HG02798 (cell line): Measurements from ENCODE around the gene P2RY4.
"Not testable (repeated sequence)": the region's sequence is repeated elsewhere in the genome, so short reads cannot be mapped to it uniquely, and the experiment has no call there.

Experiments used
- ATAC-seq: cut with Tn5 transposase; IDR thresholded peaks from one replicate; pipeline ENCODE4 v1.9.1; 2021; ENCODE audit warnings: mild to moderate bottlenecking; ENCODE audit not compliant: unreplicated experiment, poor library complexity

The P2RY4 gene

DNA sequence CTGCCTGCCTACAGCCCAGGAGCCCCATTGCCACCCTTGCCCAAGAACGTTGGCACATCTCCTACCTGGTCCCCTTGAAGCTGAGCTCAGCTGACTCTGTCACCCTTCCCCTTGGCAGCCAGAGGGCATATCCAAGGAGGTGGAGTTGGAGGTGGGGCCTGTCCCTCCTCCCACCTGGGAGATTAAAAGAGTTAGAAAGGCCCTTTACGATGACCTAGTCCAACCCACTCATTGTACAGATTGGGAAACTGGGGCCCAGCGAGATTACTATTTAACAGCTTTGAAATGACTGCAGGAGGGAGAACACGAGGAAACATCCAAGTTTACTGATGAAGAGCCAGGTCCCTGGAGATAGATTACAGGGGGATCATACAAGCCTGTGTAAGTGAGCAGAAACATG lies at the start of gene P2RY4:
P2RY4 (minus strand) TSS at position 101 of the 400 bp plus-strand sequence. CDS start 580 bp downstream, outside the sequence.
- ATAC-seq = no peak

DNA sequence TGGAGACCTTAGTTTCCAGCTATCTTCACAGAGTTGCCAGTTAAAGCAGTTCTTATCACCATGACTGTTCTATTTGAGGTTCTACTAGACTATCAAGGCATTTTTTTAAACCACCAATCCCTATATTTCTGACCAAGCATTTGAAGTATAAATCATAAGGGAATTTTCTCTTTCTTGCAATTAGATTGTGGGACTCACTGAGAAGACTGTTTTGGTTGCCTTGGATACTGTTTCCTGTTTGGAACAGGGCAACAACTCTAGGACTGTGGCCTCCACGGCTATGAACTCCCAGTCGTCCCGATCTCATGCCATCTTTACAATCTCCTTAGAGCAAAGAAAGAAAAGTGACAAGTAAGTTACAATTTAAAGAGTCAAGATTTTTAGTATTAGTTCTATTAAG lies 41.7 kb upstream of the P2RY4 start:
- ATAC-seq = no peak

DNA sequence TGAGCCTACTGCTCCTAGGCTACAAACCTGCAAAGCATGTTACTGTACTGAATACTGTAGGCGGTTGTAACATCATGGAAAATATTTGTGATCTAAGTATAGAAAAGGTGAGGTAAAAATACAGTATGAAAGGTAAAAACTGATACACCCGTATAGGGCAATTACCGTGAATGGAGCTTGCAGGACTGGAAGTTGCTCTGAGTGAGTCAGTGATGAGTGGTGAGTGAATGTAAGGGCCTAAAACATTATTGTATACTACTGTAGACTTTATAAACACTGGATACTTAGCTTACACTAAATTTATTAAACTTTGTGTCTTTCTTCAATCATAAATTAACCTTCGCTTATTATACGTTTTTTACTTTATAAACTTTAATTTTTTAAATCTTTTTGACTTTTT lies 33.6 kb upstream of the P2RY4 start:
- ATAC-seq = no peak

DNA sequence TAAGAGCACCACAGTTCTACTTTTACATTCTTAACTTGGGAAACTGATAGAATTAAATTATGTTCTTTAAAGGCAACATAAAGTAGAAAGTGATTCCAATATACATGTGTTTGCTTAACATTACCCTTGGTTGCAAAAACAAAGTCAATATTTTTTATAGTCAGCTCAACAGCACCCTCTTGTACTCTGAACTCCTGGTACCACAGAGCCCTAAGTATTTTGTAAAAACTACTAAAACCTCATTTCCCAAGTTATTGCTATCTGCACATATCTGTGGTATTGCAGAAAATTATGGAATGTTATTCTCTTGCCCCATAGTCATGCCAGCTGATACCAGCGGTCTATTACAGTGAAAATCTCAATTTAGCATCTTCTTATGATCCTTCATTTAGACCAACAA lies 32.8 kb upstream of the P2RY4 start:
- no peak for ATAC-seq

DNA sequence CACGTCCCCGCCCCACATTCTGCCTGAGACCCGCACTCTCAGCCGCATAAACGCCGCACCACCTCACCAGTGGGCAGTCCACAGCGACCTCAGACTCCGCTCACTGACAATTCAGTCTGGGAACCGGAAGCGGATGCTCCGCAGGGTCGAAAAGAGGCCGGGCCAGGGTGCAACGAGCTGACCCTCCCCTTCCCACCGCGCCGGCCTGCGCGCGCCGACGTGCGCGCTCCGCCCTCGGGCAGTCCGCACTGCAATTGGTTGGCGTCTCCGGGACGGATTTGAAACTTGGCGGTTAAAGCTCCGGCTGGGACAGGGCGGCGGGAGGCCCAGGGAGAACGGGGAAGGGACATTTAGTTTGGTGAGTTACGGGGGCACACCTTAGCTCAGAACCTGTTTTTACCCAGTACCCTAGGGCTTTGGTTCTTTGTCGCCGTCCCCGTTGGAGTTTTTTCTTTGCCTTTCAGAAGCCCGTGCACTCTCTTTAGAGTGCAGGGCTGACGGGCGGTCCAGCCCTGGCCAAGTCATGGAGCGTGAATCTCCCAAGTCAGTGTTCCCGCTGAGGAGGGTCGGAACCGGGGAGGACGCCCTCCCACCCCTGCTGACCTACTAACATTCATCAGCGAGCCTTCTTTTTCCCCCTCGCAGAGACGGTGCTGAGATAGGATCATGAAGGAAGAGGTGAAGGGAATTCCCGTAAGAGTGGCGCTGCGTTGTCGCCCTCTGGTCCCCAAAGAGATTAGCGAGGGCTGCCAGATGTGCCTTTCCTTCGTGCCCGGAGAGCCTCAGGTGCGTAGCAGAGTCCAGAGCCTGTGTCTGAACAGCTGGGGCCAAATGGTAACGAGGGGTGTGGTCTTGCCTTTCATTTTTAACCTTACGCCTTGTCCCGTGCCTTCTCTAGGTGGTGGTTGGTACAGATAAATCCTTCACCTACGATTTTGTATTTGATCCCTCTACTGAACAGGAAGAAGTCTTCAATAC lies 30.1 kb upstream of the P2RY4 start, which contains the start of the genes KIF4A and PDZD11:
KIF4A (plus strand) TSS at position 312 of the 978 bp plus-strand sequence; CDS start at position 667, 355 bp downstream.
PDZD11 (minus strand) TSS at position 135 of the 978 bp plus-strand sequence. CDS start 586 bp downstream, outside the sequence.
- peak; percentile 99 for ATAC-seq

DNA sequence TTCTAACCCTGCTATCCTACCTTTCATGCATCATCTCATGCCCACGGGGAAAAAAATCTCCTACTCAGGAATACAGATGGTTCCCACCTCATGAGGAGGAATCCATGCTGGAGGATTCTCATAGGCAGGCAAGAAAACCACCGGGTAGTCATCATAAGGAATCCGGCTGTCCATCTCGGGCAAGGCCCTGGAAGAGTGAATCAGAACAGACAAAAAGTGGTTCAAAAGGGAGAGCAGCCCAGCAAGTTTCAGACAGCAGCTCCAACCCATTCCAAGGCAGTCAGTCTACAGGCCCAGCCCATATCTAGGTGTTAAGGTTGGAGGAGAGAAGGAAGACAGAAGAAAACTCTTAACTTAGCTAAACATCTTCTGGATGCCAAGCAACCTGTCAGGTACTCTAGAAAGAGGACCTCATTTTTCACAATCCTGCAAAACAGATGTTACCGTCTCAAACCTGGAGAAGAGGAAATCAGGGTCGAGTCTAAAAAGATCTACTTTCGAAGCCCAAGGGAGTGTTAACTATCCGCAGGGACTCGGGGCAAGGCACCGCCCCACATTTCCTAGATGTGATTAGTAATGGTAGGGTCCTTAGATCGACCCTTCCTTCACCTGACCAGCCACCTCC lies 29.3 kb upstream of the P2RY4 start:
- no peak for ATAC-seq

DNA sequence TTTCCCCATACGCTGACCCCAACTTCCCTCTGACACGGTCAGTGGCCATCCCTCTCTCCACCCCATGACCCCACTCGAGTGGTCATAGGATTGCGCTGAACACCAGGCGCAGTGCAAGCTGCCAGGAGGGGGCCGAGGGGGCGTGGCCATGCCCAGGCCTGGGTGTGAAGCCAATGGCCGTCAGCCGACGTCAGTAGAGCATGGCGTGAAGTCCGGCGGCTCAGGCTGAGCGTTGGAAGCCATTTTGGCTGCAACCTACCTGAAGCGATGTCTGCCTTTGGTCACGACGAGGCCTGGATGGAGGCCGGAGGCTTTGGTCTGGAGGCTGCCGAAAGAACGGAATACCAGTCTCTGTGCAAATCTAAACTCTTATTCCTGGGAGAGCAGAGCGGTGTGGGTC lies 21.9 kb upstream of the P2RY4 start, which contains the start of gene RAB41:
RAB41 (plus strand) TSS at position 222 of the 400 bp plus-strand sequence; CDS start at position 268, 46 bp downstream.
- no peak for ATAC-seq

DNA sequence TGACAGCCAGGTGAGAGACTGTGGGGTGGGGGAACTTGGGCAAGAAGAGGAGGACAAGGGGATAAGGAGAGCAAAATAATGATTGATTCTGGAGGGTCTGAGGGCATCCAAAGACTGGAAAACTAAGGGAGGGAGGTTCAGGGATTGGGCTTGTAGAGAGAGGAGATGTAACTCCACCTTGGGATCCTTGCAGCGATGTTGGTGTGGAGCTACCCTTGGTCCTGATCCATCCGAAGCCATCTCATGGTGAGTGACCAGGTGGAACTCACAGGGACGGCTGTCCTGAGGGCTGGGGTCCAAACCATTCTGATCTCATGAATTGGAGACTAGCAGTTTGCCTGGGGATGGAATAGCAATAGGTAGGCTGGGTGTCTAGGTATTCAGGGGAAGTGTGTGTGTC lies 20.6 kb upstream of the P2RY4 start:
- no peak for ATAC-seq

DNA sequence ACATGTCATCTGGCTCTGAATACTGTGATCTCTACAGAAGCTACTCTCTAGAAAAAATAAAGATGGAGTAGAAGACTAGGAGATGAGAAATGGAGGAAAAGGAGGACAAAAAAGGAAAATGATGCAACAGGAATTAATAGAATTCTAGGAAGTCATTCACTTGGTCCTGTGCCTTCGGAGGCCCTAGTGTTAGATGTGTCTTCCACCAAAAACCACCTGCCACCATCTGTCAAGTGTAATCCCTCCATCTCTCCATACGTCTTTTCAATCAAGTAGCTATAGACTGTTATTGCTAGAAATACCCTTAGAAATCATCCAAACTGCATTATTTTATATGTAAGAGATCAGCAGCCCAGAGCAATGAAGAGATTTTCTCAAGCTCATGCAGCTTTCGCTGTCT lies 19.1 kb upstream of the P2RY4 start:
- no peak for ATAC-seq

DNA sequence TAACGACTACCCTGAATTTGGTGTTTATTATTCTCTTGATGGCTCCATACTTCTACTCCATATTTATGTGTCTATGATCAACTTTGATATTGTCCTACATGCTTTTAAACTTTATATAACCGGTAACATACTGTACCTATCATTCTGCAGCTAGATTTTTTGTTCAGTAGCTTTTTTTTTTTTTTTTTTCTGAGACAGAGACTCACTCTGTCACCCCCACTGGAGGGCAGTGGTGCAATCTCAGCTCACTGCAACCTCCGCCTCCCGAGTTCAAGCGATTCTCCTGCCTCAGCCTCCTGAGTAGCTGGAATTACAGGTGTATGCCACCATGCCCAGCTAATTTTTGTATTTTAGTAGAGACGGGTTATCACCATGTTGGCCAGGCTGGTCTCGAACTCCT lies 14.0 kb upstream of the P2RY4 start:
- ATAC-seq = not testable (repeated sequence)

DNA sequence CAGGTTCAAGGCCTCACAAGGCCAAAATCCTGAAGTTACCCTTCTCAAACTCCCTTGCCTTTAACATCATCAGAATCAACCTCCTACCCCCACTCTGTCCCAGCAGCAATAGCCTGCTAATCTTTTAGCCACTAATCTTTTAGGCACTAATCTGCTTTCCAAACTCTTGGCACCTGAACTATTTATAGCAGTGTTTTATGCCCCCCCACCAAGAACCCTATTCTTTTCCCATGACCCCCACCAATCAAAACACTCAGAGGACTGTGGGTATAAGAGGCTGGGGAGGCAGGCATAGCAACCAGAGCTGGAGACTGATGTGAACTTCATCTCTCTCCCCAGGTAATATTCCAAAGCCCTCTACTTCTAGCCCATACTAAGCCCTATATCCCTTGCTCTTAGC lies 8.0 kb upstream of the P2RY4 start, which contains the start of gene ARR3:
ARR3 (plus strand) TSS at position 301 of the 400 bp plus-strand sequence. CDS start 1,052 bp downstream, outside the sequence.
- ATAC-seq = no peak

DNA sequence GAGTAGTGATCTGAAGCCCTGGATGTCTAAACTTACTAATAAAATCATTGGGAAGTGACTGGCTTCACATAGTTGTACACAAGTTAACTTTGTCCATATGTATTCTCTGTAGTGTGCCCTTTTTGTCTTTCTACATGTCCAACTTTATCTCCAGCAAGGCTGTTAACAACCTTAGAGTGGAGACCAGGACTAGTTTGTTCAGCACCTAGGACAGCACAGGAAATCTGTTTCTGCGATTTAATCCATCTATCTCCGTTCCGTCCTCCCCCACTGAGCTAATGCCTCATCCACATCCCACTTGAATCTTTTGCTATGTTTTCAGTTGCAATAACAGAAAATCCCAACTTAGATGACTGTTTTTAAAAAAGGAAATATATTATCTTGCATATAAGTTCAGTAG lies 4.8 kb upstream of the P2RY4 start:
- ATAC-seq = no peak

DNA sequence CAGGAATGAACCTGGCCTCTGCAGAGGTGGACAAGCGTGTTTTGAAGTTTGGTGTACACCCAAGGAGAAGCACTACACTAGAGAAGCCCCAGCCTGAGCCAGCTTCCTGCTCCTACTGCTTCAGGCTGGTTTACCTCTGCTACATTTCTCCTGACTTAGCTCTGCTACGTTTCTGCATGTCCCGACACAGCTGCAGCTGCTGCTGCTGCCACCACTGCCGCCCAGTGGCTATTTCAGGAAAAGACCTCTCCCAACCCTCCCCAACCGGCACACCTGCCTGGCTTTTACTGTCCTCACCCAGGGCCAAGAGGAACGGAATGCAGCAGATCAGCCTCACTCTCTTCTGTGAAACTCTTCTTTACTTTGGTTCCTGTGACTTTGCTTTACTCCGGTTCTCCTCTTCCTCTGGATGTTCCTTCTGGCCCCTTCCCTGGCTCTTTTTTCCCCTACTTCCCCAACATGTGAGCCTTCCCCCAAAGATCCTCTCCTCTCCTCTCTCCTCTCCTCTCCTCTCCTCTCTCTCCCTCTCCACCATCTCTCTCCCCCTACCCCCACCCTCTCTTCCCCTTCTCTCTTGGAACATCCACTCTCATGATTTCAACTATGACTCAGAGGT lies 3.1 kb upstream of the P2RY4 start:
- peak; percentile 64 for ATAC-seq

DNA sequence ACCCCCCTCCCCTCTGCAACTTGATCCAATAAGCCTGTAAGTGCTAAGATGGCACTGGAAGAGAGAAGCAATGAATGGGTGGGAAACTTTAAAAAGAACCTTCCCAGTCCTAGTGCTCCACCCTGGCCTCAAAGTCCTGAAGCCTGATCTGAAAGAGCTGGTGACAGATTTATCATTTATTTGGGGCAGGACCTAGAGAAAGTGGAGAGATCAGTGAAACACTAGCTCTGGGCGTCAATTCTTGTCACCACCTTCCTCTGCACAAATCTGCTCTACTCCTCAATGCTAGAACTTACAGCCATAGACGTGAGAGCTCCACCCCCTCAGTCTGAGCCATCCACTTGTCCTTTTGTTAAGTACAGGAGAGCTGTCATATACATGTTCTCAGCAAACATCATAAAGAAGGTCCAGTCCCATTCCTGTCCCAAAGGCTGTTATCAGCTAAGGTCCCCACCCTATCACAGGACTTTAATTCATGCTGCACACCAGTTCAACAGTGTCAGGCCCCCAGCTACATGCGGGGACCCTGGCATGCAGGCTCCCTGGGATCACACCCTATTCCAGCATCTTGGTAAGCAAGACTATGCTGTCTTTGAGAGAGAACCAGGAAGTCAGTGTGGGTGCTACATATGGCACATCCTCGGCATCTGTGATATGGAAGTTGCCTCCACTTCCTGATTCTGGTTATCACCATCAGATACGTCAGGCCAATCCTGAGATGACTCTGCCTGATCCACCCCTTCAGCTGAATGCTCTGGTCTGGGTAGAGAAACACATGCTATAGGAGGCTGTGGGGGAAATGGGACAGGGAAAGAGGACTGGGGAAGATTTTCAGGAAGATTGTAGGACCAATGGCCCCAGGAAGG lies 2.3 kb downstream of the P2RY4 start:
- ATAC-seq = no peak

DNA sequence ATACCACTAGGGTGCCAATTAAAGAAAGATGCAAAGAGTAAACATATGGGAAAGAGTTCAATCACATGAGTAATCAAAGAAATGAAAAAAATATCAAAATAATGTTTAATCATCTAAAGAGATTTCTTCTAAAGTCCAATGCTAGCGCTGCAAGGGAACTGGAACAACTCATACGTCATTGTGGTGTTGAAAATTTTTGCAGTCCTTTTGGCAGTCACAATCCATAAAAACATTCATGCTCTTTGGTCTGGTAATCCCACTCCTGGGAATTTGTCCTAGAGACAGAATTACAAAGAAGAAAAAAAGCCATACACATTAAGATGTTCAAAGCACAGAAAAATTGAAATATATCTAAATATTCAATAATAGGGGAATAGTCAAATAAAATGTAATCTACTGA lies 4.6 kb downstream of the P2RY4 start:
- ATAC-seq = no peak

DNA sequence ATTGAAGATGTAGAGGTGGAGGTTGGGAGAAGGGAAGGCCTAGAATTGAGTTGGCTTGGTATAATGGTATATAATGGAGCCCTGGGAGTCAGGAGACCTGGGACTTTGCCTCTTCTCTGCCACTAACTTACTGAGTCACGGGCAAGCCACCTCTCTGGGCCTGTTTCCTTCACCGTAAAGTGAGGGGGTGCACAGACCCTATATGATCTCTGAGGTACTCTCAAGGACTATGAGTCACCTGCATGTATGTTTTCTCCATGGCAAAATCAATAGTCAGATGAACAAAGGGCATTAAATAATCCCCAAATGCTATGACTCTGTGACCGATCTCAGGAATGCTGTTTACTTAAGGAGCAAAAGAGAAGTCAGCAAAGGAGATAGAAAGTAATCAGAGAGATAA lies 5.1 kb downstream of the P2RY4 start:
- ATAC-seq = no peak

DNA sequence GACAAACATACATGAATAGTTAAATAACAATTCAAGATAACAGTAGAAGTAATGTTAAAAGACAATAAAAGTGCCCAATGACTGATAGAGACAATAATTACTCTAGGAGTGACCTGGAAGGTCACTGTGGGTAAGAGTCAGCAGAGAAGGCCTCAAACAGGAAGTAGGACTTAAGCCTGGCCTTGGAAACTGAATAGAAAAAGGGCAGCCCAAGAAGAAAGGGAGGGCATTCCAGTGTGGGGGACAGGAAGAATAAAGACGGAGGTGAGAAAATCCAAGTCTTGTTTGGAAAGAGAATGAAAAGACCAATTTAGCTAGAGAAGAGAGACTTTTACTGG lies 6.0 kb downstream of the P2RY4 start:
- no peak for ATAC-seq

DNA sequence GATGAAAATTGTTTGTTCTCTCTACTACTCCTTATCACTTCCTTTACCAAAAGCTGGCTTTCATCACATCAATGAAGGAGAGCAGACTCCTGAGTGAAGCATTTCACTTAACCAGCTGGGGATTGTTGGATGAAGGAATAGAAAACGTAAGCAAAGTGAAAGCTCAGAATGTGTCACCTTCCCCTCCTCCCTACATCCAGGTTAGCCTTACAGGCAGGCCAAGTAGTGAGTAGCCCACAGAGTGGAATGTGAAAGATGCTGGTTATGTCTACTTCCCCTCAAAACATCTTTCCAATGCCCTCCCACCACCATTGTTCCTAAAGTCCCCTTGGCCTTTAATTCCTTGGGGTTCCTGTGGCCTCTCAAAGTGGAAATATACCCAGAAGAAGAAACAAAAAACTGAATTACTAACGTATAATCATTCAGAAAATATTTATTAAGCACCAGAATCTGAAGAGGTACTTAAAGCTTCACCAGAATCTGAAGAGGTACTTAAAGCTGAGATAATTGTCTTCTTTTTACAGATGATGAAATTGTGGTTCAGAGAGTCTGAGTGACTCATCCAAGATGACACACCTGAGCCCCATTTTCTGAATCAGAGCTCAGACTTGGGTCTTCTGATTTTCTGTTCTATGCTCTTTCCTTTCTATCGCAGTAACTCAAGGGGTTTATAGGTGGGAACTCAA lies 6.5 kb downstream of the P2RY4 start:
- no peak for ATAC-seq

DNA sequence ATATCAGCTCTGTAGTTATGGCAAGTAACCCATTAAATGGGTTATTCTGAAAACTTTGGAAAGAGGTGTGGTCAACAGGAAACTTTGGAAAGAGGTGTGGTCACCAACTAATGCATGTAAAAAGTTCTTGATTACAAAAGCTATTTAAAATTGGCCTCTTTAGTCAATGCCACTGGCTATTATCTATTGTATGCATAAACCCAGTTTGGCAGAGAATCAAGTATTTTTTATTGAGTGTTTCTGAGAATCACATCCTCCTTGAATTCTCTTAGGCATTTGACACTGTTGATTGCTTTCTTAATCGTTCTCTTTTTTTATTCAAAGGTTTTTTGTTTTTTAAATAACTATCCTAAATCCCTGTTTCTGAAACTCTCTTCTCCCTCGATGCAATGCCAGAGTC lies 7.5 kb downstream of the P2RY4 start:
- no peak for ATAC-seq
